Mesothelial cell of epicardium (in vitro differentiated cells): ENCODE data around the gene ATP6V0A1. TPM values are rescaled to one million over a fixed set of nuclear protein-coding genes. Genes with fewer than 3 reads are reported as not detected.
A peak's percentile ranks its signal among the peaks of the same experiment; 100 is the strongest.

Source experiments
- DNase-seq, 2 experiments: peaks; one replicate each; pipeline ENCODE4 v3.0.0; 2021; ENCODE audit warnings: low spot score in 2 of 2; ENCODE audit not compliant: unreplicated experiment in 2 of 2
- H3K27ac Mint-ChIP-seq: 2 replicates; pipeline ENCODE4 v1.8.0; 2021; ENCODE audit warnings: mixed read lengths
- H3K27me3 Mint-ChIP-seq: 2 replicates; pipeline ENCODE4 v1.8.0; 2021; ENCODE audit warnings: low read depth, mixed read lengths
- H3K36me3 Mint-ChIP-seq: 2 replicates; pipeline ENCODE4 v1.8.0; 2021; ENCODE audit warnings: mixed read lengths
- H3K4me1 Mint-ChIP-seq: 2 replicates; pipeline ENCODE4 v1.8.0; 2021; ENCODE audit warnings: mixed read lengths
- H3K4me3 Mint-ChIP-seq: 2 replicates; pipeline ENCODE4 v1.8.0; 2021; ENCODE audit warnings: mild to moderate bottlenecking, moderate library complexity, mixed read lengths
- H3K9me3 Mint-ChIP-seq: 2 replicates; pipeline ENCODE4 v1.8.0; 2021; ENCODE audit warnings: mixed read lengths
- CTCF ChIP-seq: fragments of 200-600 bp; sonication (generic); IDR thresholded peaks from one replicate; pipeline ENCODE4 v1.5.0; 2021; ENCODE audit warnings: antibody characterized with exemption; ENCODE audit not compliant: unreplicated experiment
- total RNA-seq: library from RNA; stranded (reverse); gene quantifications from 3 replicates; pipeline ENCODE4 v1.2.1, GENCODE V29; 2021

Gene ATP6V0A1
- total RNA-seq, 1 donor from 2014 or later: 60.4 TPM

DNA sequence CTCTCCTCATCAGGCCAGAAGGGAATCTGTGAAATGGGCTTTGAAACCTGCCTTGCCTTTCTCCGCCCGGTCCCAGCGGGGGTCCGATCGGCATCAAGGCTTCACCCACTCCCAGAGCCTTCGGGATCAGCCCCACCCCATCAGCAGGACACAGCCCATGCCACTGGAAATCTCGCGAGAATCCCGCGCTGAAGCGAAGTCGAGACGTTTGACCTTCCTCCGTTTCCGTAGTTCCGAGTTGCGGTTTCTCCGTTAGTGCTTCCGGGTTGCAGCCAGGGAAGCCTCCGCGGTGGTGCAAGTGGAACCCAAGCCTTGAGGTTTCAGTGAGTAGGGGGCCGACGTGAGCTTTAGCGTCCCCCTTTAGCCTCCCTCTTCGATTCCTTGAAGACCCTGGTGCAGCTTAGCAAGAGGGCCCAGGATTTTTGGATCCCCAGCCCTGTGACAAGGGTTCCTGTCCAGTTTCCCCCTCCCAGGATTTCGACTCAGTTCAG is 103.3 kb downstream of the ATP6V0A1 start, which contains the start of gene COASY:
TSS of gene COASY (plus strand) at position 252 of the 491 bp plus-strand sequence. CDS start 475 bp downstream, outside the sequence.
- peak within 1 kb of the TSS; percentile 87 for H3K4me3 Mint-ChIP-seq
- H3K36me3 Mint-ChIP-seq: no peaks in the 10 kb centered on the region
- no peak for TF ChIP-seq CTCF
- H3K9me3 Mint-ChIP-seq: no peaks in the 10 kb centered on the region
- H3K27me3 Mint-ChIP-seq: no peaks in the 10 kb centered on the region
- H3K4me1 Mint-ChIP-seq: peaks cover 30% of the 10 kb centered on the region
- peak within 1 kb of the TSS; percentile 97 for H3K27ac Mint-ChIP-seq
- DNase-seq: peak; percentile 76 to 88

- peak overlapping the region; percentile 97 for H3K27ac Mint-ChIP-seq
- H3K4me3 Mint-ChIP-seq: peak overlapping the region; percentile 87
- TF ChIP-seq CTCF: no peak
- peaks cover 30% of the 10 kb centered on the region for H3K4me1 Mint-ChIP-seq
- DNase-seq: no peak
- H3K9me3 Mint-ChIP-seq: no peaks in the 10 kb centered on the region
- no peaks in the 10 kb centered on the region for H3K36me3 Mint-ChIP-seq
- no peaks in the 10 kb centered on the region for H3K27me3 Mint-ChIP-seq
These were observed 103.9 kb downstream of the ATP6V0A1 start for GRCh38 chr17:42562388-42563142.

GRCh38 chr17:42563143-42563509 is 104.4 kb downstream of the ATP6V0A1 start:
- Mint-ChIP-seq H3K36me3 (no peaks in the 10 kb centered on the region), H3K4me1 (peaks cover 34% of the 10 kb centered on the region), H3K9me3 (no peaks in the 10 kb centered on the region), H3K27ac (peak overlapping the region; percentile 97), H3K4me3 (peak overlapping the region; percentile 87), H3K27me3 (no peaks in the 10 kb centered on the region)
- no peak for DNase-seq
- no peak for TF ChIP-seq CTCF

DNA sequence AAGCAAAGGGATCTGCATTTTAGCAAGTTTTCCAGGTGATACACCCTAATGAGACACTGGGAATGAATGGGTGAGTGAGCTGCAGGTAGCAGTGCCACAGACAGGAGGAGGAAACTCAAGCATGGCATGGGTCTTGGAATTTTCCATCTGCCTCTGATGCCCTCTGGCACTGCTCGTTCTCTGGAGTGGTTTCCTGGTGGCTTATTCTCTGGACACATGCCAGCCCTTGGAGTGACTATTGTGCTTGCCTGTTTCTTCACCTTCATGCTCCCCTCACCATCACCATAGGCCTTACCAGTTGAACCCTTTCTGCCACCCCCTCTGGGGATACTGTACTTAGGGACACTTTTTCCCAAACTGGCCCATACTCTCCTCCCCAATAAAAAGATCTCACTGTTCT is 104.9 kb downstream of the ATP6V0A1 start:
- Mint-ChIP-seq H3K27ac (no peak overlapping the region), H3K9me3 (no peaks in the 10 kb centered on the region), H3K4me1 (peaks cover 34% of the 10 kb centered on the region), H3K4me3 (peak overlapping the region; percentile 87), H3K36me3 (no peaks in the 10 kb centered on the region), H3K27me3 (no peaks in the 10 kb centered on the region)
- DNase-seq: no peak
- TF ChIP-seq CTCF: no peak

- no peak for TF ChIP-seq CTCF
- H3K4me1 Mint-ChIP-seq: peaks cover 34% of the 10 kb centered on the region
- H3K9me3 Mint-ChIP-seq: no peaks in the 10 kb centered on the region
- no peaks in the 10 kb centered on the region for H3K36me3 Mint-ChIP-seq
- no peak overlapping the region for H3K27ac Mint-ChIP-seq
- peak overlapping the region; percentile 87 for H3K4me3 Mint-ChIP-seq
- H3K27me3 Mint-ChIP-seq: no peaks in the 10 kb centered on the region
- DNase-seq: no peak
These were observed 105.3 kb downstream of the ATP6V0A1 start for GRCh38 chr17:42563950-42564349.
